Central memory CD8-positive, alpha-beta T cell (primary cell): ENCODE data around the gene DKK3.

Experiments
- ATAC-seq: fragments of 150-1000 bp; cut with Tn5 transposase; replicated peaks from 2 replicates; pipeline ENCODE4 v1.10.0; 2022; ENCODE audit warnings: mild to moderate bottlenecking, moderate FRiP score, moderate number of reproducible peaks; ENCODE audit not compliant: poor library complexity, severe bottlenecking; ENCODE audit errors: extremely low read depth
- DNase-seq, 2 donors: peaks; one replicate each; pipeline ENCODE4 v3.0.0; 2021; ENCODE audit warnings: low spot score in 2 of 2
- H3K27ac Mint-ChIP-seq: one replicate; pipeline ENCODE4 v1.8.0; 2022; ENCODE audit warnings: low read depth, mild to moderate bottlenecking, moderate library complexity, mixed read lengths
- H3K27me3 Mint-ChIP-seq: one replicate; pipeline ENCODE4 v1.8.0; 2022; ENCODE audit warnings: mixed read lengths
- H3K36me3 Mint-ChIP-seq: one replicate; pipeline ENCODE4 v1.8.0; 2022; ENCODE audit warnings: mild to moderate bottlenecking, moderate library complexity, mixed read lengths; ENCODE audit not compliant: insufficient read depth
- H3K4me1 Mint-ChIP-seq: one replicate; pipeline ENCODE4 v1.8.0; 2022; ENCODE audit warnings: mixed read lengths
- H3K4me3 Mint-ChIP-seq: one replicate; pipeline ENCODE4 v1.8.0; 2022; ENCODE audit warnings: mild to moderate bottlenecking, moderate library complexity, mixed read lengths
- H3K9me3 Mint-ChIP-seq: one replicate; pipeline ENCODE4 v1.8.0; 2022; ENCODE audit warnings: mixed read lengths

DKK3 gene

DNA sequence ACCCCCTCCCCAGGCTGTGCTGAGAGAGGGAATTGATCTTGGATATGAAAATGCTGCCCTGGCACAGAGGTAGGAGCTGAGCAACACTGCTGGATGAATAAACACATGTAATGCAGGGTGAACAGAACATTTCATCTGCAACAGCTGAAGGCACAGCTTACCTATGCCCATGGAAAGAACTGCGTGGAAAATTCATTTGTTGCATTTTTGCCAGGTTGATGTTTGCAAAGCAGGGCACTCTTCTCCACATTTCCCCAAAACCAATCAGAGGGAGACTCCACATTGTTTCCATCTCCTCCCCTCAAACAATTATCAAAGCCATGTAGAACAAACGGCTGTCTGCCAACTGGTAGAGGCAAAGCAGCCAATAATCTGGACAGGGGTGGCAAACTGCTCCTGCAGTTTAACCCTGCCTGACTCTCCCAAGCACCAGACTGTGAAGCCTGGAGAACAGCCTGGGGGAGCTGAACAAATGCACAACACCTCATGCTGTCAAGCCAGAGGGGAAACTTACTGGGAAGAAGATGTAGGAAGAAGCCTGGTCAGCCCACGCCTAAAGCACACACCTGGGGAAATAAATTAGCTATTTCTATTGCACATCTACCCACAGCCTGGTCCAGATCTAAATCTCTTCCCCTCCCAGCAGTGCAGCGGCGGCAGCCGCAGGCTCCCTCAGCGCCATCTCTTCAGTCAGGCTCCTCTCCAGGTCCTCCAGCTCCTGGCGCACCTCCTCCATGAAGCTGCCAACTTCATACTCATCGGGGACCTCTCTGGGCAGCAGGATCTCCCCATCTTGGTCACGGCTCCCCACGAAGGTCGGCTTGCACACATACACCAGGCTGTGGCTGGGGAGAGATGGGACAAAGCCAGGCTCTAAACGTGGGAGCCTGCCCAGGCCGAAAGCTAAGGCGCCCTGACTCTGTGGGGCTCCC lies 44.3 kb downstream of the DKK3 start:
- ATAC-seq = no peak
- Mint-ChIP-seq H3K27me3 (no peaks in the 10 kb centered on the region), H3K9me3 (no peaks in the 10 kb centered on the region), H3K36me3 (peaks cover 4% of the 10 kb centered on the region), H3K4me3 (no peak overlapping the region), H3K27ac (peak overlapping the region; percentile 19), H3K4me1 (peaks cover 38% of the 10 kb centered on the region)
- DNase-seq = no peak

DNA sequence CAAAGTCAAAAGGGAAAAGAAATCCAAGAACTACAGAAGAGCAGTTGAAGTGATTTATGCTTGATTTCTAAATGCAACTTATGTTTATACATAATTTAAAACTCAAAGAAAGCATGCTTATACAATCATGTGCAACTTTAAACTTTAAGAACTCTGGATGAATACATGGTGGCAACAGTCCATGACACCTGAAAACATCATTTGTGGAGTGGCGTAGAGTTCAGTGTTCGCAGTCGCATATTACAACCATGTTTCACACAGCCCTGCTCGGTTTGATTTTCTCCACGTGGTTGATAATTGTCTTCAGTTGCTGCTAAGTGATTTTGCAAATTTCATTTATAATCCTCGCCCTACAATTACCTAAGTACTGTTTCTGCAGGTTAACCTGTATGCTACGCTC lies 45.4 kb downstream of the DKK3 start:
- no peak overlapping the region for H3K4me3 Mint-ChIP-seq
- no peaks in the 10 kb centered on the region for H3K27me3 Mint-ChIP-seq
- peaks cover 6% of the 10 kb centered on the region for H3K36me3 Mint-ChIP-seq
- H3K9me3 Mint-ChIP-seq = no peaks in the 10 kb centered on the region
- ATAC-seq (no peak), DNase-seq (no peak)
- peaks cover 38% of the 10 kb centered on the region for H3K4me1 Mint-ChIP-seq
- no peak overlapping the region for H3K27ac Mint-ChIP-seq

DNA sequence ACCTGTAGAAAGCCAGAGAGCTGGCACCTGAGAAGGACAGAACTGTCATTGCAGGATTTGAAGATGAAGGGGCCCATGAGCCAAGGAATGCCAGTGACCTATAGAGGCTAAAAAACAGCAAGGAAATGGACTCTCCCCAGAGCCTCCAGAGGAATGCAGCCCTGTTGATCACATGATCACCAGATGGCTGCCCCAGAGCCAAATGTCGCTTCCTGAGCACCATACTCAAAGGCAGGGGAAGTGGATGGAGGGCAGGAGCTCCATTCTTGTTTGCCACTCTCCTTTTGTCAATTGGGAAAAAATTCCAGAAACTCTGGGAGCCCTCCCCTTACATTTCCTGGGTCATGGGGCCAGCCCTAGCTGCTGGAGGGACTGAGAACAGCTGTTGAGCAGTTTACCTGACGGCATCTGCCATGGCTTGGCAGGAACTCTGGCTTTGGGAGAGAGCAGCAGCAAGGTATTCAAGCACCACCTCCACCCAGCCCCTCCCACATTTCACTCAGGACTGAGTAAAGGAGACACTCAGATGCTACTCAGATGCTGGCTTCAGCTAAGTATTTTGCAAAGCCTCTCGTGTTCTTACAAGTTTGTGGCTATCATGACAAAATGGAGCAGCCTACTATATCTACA lies 46.9 kb downstream of the DKK3 start:
- Mint-ChIP-seq H3K9me3 (no peaks in the 10 kb centered on the region), H3K36me3 (peaks cover 13% of the 10 kb centered on the region), H3K4me1 (peaks cover 37% of the 10 kb centered on the region), H3K4me3 (no peak overlapping the region), H3K27me3 (no peaks in the 10 kb centered on the region), H3K27ac (no peak overlapping the region)
- ATAC-seq = no peak
- no peak for DNase-seq

DNA sequence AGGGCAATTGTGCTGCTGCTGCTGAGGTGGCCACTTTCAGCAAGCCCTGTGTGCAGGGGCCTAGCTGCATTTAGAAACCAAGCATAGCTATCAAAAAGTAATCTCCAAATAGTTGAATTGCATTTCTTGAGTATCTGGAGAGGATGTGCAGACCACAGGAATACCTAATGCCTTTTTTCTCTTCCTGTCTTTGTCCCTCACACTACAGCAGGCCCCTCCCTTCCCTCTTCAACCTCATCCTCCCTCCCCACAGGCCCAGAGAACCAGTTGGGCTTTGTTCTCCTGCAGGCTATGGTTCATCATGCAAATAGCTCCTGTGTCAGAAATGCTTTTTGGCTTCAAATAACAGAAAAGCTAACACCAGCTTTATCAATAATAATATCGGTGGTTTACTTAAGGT lies 47.7 kb downstream of the DKK3 start:
- Mint-ChIP-seq H3K4me3 (peak overlapping the region; percentile 57), H3K9me3 (no peaks in the 10 kb centered on the region), H3K36me3 (peaks cover 20% of the 10 kb centered on the region), H3K27ac (peak overlapping the region; percentile 84), H3K4me1 (peaks cover 32% of the 10 kb centered on the region), H3K27me3 (no peaks in the 10 kb centered on the region)
- DNase-seq (no peak), ATAC-seq (peak; percentile 93)

DNA sequence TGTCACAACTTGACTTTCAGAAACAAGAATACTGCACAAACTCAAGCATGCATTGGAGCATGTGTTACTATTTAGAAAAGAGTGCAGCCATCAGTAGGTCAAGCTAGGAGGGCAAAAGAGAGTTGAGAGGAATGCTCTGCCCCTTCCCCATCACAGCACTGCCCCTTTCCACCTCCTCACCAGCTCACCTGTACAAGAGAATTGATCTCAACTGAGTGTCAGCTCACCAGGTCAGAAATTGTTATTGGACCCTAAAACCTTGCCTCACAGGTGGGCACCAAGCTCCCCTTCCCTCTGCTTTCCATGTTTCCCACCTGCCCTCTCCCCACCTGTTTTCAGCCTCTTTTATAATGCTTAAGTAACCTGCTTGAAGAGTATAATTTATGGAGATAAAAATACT lies 48.8 kb downstream of the DKK3 start:
- H3K27ac Mint-ChIP-seq = peak overlapping the region; percentile 84
- no peak for DNase-seq

DNA sequence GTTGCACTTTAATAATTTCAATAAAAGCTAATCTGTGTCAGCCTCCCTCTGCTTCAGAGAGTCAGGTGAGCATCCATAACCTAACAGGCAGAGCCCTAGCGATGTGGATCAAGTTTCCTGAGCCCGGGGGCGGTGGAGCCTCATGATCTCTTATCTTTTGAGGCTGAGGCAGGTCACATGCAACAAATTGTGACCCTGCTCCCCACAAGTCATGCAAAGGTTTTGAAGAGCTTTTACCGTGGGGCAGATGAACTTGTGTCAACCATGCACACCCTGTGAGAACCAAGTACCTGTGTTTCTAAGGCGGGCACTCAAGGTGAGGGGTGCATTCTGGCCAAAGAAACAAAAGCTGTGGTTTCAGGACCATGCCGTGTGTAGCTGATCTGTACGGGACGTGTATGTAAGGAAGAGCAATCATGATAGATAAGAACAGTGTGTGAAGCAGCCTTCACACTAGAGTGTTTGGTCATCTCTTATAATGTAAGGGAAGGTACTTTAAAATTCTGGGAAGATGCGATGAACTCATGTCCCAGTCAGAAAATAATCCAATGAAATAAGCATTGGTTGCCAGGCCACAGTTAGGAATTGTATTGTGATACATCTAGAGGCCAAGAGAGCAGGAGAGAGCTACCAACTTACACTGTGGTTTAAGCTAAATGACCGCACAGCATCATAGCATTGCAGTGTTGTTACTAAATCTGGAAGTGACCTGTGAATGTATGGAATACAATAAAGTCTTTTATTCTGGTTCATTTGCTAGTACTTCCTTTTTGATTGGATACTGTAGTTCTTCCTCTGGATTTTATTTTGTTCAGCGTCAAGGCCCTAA lies 49.8 kb downstream of the DKK3 start:
- Mint-ChIP-seq H3K9me3 (no peaks in the 10 kb centered on the region), H3K27ac (peak overlapping the region; percentile 39), H3K36me3 (peaks cover 35% of the 10 kb centered on the region), H3K27me3 (no peaks in the 10 kb centered on the region), H3K4me3 (no peak overlapping the region), H3K4me1 (peaks cover 28% of the 10 kb centered on the region)
- ATAC-seq (no peak), DNase-seq (no peak)

More for the DNA sequence above, 48.8 kb downstream of the DKK3 start:
- Mint-ChIP-seq H3K27me3 (no peaks in the 10 kb centered on the region), H3K9me3 (no peaks in the 10 kb centered on the region), H3K36me3 (peaks cover 30% of the 10 kb centered on the region), H3K4me1 (peaks cover 28% of the 10 kb centered on the region), H3K4me3 (no peak overlapping the region)
- no peak for ATAC-seq

DNA sequence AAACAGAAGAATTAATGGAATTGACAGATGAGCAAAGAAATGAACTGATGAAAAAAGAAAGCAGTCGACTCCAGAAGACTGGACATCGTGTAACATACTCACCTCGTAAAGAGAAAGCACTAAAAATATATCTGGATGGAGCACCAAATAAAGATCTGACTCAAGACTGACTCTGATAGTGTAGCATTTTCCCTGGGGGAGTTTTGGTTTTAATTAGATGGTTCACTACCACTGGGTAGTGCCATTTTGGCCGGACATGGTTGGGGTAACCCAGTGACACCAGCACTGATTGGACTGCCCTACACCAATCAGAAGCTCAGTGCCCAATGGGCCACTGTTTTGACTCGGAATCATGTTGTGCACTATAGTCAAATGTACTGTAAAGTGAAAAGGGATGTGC lies 52.4 kb downstream of the DKK3 start:
- peaks cover 54% of the 10 kb centered on the region for H3K36me3 Mint-ChIP-seq
- no peak overlapping the region for H3K27ac Mint-ChIP-seq
- no peaks in the 10 kb centered on the region for H3K27me3 Mint-ChIP-seq
- H3K4me3 Mint-ChIP-seq = no peak overlapping the region
- ATAC-seq (no peak), DNase-seq (no peak)
- H3K9me3 Mint-ChIP-seq = no peaks in the 10 kb centered on the region
- H3K4me1 Mint-ChIP-seq = peaks cover 16% of the 10 kb centered on the region

DNA sequence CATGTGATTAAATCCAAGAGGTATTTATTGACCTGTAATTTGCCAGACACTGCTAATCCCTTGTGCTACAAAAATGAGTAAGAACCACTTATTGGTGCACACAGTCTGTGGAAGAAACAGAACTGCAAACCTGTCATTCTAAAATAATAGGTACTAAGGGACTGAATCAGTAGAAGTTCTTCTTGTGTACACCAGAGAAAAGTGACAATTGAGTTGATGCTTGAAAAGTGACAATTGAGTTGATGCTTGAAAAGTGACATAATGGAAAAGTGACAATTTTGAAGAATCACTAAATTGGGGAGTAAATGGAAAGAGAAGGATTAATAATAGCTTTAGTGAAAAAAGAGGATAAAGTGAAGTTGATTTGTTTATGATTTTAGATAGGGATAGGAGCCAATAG lies 56.4 kb downstream of the DKK3 start:
- no peaks in the 10 kb centered on the region for H3K9me3 Mint-ChIP-seq
- H3K4me1 Mint-ChIP-seq = no peaks in the 10 kb centered on the region
- H3K36me3 Mint-ChIP-seq = peaks cover 62% of the 10 kb centered on the region
- H3K27me3 Mint-ChIP-seq = no peaks in the 10 kb centered on the region
- H3K27ac Mint-ChIP-seq = peak overlapping the region; percentile 76
- no peak overlapping the region for H3K4me3 Mint-ChIP-seq
- DNase-seq (no peak), ATAC-seq (no peak)

DNA sequence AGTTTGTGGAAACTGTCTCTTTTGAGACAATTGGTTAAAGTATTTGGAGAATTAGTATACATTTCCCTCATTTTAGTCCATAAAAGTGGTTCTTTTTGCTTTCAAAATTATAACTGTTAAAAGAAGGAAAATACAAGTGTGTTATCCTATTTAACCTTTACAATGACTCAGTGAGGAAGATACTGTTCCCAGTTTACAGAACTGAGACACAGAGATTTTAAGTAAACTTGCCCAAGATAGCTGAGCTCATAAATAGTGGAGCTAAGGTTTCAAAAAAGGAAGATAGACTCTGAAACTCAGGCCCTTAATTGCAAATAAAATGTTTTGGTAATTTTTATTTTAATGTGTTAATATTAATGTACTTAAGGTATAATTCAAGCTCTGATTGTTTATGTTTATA lies 58.9 kb downstream of the DKK3 start:
- Mint-ChIP-seq H3K9me3 (no peaks in the 10 kb centered on the region), H3K36me3 (peaks cover 49% of the 10 kb centered on the region), H3K4me1 (no peaks in the 10 kb centered on the region), H3K27me3 (no peaks in the 10 kb centered on the region), H3K4me3 (no peak overlapping the region), H3K27ac (no peak overlapping the region)
- DNase-seq (no peak), ATAC-seq (no peak)

DNA sequence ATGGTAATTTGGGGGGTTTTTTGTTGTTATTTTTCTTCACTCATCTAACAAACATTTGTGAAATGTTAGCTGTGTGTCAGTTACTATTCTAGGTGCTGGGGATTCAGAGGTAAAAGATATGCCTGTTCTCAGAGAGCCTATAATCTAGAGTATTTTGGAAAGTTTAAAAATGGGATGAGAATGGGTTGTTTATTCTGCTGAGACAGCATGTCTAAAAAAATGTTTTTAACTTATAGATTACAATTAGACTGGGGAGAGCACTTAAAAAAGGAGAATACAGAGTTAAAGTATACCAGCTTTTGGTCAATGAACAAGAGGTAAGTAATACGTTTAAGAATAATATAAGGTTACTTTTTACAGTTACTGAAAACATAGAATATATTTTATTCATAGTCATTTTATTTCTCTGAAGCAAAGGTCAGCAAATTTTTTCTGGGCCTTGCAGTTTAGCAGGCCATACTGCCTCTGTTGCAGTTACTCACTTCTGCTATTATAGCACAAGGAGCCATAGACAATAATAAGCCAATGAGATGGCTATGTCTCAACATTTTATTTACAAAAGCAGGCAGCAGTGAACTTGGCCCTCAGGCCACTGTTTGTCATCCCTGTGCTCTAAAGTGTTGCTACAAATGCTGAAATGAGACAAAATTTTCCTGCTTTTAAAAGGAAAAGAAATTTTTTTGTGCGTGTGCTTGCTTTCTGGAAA lies 60.0 kb downstream of the DKK3 start:
- Mint-ChIP-seq H3K4me3 (no peak overlapping the region), H3K27ac (no peak overlapping the region), H3K9me3 (no peaks in the 10 kb centered on the region), H3K4me1 (no peaks in the 10 kb centered on the region), H3K36me3 (peaks cover 45% of the 10 kb centered on the region), H3K27me3 (no peaks in the 10 kb centered on the region)
- ATAC-seq (no peak), DNase-seq (no peak)

DNA sequence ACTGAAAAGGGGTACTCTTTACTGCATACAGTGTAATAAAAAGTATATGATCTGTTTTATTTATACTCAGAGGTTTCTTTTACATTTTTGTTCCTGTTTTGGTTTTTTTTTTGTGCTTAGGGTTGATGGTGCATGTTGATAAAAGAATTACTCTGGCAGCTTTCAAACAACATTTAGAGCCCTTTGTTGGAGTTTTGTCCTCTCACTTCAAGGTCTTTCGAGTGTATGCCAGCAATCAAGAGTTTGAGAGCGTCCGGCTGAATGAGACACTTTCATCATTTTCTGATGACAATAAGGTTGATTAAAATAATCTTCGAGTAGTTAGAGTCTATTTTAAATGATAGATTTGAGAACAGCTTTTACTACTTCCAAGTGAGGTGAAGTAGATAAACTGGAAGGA lies 60.6 kb downstream of the DKK3 start:
- no peak for DNase-seq
- no peak overlapping the region for H3K4me3 Mint-ChIP-seq
- H3K4me1 Mint-ChIP-seq = no peaks in the 10 kb centered on the region
- H3K36me3 Mint-ChIP-seq = peaks cover 44% of the 10 kb centered on the region
- H3K27me3 Mint-ChIP-seq = no peaks in the 10 kb centered on the region
- no peak for ATAC-seq
- no peak overlapping the region for H3K27ac Mint-ChIP-seq
- no peaks in the 10 kb centered on the region for H3K9me3 Mint-ChIP-seq

DNA sequence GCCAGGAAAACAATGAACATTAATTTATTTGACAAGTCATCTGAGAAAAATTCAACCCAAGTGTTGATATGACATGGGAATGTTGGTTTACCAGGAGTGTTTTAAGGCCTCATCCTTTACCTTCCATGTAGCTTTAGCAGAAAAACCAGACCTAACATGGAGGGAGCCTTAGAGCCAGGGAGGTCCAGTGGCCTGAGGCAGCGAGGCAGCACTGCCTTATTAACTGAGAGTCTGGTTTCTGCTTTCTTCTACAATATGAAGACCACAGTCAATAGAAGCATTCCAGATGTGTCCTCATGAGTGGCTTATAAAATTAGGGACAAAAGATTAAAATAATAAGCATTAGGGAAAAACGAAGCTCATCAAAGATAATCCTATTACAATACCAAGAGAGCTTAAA lies 61.5 kb downstream of the DKK3 start:
- Mint-ChIP-seq H3K4me3 (no peak overlapping the region), H3K9me3 (no peaks in the 10 kb centered on the region), H3K27ac (peak overlapping the region; percentile 71), H3K4me1 (no peaks in the 10 kb centered on the region), H3K36me3 (peaks cover 46% of the 10 kb centered on the region), H3K27me3 (no peaks in the 10 kb centered on the region)
- no peak for ATAC-seq
- DNase-seq = no peak
